ENCODE data around the gene GPR37.

GPR37 gene, protein sequence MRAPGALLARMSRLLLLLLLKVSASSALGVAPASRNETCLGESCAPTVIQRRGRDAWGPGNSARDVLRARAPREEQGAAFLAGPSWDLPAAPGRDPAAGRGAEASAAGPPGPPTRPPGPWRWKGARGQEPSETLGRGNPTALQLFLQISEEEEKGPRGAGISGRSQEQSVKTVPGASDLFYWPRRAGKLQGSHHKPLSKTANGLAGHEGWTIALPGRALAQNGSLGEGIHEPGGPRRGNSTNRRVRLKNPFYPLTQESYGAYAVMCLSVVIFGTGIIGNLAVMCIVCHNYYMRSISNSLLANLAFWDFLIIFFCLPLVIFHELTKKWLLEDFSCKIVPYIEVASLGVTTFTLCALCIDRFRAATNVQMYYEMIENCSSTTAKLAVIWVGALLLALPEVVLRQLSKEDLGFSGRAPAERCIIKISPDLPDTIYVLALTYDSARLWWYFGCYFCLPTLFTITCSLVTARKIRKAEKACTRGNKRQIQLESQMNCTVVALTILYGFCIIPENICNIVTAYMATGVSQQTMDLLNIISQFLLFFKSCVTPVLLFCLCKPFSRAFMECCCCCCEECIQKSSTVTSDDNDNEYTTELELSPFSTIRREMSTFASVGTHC

DNA sequence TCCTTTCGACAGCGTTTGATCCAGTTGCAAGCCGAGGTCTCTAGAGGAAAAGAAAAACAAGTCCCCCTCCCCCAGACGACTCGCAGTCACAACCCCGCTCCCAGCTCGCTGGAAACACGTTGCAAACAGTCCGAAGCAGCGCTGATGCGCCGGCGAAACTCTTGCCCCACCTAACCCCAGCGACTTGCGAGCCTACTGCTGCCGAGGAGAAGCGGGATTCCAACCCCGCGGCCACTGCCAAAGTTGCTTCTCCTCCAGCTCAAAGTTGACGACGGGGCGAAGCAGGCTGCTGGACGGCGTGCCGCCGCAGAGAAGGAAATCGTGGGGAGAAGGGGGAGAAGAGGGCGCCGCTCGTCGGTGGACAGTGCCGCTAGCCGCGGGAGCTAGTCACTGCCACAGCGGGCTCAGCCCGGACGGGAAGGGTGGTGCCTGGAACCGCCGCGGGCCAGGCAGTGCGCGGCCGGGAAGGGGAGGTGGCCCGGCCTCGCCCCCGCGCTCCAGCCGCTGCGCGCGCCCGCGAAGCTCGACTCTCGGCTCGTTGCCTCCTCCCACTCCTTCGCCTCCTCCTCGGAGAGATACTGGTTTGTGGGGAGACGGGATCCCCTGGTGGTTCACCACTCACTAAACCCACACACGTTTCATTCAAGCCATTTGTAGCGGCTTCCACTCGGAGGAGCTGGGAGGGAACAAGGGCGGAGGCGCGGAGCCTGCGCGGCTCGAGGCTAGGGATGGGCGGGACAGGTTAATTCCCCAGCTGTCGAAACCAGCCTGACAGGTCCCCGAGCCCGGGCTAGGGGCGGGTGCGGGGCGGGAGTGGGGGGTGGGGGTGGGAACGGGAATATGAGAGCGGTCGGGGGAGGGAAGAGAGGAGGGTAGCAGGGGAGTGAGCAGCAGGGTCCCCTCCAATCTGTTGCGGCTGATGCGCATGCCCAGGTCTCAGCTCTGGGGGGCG, at the start of gene GPR37:
GPR37 (minus strand) TSS at position 392 of the 952 bp plus-strand sequence. CDS start 816 bp downstream, outside the sequence.
- DNase-seq (ENCODE audit: low read depth) = peak; percentile 51

DNA sequence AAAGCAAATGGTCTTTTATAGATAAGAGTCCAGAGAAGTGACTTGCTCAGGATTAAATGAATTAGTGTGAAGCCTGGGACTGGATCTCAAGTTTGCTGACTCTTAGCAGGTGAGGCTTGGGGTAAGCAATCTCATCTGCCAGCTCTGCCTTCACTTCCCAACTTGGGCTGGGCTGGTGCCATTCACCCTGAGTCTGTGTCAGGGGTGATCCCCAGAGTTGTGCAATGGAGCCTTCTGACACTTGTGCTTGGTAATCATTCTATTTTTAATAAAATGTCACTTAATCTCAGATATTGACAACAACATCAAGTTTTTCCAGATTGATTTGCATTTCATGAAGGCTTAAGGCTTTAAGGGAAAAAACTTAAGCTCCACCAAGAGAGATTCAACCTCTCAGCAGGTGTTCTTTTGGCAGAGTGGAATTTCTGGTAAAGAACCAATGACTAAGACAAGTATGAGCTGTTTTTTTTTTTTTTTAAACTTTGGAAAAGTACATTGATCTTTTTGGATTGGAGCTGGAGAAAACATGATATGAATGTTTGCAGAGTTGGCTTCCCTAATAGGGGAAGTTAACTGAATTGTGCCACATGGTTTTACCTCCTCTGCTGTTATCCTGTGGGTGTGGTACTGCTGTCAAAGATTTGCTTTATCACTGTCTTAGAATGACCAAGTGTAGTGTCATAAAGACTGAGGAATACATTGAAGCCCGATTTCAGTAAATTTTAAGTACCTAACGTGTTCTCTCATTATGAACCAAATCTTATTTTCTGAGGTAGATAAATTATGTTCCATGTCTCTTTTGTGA, 48.6 kb upstream of the GPR37 start:
- DNase-seq (ENCODE audit: low read depth) = no peak

DNA sequence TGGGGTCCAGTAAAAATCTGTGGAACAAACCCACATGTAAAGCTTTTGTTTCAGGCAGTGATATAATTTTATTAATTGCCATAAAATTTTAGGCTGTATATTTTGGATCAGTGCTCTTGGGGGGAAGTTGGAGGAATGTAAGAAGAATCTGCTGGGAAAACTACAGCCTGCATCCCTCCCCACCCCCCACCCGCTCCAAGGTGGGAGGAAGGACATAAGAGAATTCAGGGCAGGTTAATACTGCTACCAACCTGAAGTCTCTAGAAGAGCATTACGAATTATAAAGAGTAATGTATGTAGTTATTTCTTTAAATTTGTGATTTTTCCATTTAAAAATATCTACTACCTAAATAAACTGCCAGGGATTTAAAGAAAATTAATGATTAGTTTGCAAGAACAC, 47.2 kb upstream of the GPR37 start:
- no peak for DNase-seq (ENCODE audit: low read depth)

DNA sequence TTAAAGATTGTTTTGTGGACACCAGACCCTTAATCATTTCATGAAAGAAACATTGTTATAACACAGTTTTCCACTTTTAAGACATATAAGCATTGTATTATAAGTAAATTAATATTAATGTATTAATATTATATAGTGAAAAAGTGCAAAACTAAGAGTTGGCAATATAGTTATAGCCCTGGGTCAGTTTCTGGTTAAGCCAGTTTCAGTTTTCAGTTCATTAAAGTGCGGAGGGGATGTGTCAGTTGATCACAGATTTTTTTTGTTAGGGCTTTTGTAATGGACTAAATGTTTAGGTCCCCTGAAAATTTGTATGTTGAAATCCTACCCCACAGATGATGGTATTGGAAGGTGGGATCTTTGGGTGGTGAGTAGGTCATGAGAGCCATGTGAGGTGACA, 45.7 kb upstream of the GPR37 start:
- DNase-seq (ENCODE audit: low read depth) = no peak

DNA sequence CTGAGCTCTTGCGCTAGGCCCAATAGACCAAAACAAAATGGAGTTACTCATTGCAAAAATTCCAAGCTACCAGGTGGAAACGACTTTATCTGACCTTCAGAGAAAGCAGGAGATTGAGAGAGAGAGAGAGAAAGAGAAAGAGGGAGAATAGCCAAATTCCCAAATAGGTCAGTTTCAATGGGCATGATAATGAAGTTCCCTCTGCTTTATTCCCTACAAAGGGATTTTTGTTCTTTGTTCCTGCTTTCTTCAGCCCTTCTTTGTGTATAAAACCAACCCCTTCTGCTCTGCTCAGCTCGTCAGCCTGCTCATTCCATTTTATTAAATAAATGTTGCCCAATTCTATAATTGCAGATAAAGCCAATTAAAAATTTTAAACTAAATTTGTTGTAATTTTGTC, 45.0 kb upstream of the GPR37 start:
- DNase-seq (ENCODE audit: low read depth) = no peak

DNA sequence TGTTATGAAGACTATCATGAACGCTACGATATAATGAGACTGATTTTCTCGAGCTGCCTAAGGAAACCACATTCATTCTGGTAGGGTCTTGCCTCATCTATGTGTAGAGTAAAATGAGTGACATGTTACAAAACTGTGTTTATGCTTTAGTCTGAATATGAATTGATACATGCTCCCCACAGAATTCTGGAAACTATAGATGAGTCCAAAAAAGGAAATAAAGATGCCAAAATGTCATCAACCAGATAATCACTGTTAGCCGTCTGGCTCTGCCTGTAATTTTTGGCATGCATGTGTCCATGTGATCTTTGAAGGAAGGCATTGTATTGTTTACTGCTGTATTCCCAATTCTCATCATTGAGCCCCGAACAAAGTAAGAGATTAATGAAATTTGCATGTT, 42.6 kb upstream of the GPR37 start:
- no peak for DNase-seq (ENCODE audit: low read depth)

DNA sequence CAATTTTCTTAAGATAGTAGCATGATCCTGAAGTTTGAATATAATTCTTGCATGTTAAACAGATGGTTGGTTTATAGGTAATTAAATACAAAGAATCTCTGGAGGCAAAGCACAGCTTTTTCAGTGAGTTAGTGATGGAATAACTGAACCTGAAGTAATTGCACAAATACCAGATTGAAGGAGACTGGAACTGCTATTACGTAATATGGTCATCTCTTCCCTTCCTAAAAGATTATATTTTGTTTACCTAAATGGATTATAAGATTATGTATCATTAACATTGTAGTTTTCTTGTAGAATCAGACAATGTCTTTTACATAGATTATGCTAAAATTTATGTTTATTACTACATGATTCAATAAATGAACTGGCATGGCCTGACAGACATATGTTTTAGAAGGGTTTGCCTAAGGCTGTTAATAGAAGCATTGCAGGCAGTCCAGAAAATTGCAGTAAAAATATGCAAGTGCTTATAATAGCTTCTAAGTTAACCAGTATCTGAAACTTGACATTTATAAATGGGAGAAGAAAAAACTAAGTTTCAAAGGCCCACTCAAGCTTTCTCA, 35.8 kb upstream of the GPR37 start:
- DNase-seq (ENCODE audit: low read depth) = no peak

DNA sequence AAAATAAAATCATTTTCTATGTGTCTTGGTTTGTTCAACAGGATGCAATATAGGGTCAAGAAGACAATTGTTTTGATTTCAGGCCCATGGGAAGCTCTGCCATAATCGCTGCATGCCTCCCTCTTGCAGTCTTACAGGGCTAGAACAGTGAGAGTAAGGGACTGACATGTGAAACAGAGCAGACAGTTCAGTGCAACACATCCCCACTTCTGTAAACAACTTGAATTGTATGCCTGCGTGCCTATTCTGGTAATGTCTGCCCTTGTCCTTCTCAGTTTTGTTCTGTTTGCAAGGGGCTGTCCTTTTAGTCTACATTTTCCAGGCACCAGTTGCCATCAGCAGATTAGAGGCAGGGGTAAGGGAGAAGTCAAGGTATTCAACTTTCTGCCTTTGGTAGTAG, 34.8 kb upstream of the GPR37 start:
- DNase-seq (ENCODE audit: low read depth) = no peak

DNA sequence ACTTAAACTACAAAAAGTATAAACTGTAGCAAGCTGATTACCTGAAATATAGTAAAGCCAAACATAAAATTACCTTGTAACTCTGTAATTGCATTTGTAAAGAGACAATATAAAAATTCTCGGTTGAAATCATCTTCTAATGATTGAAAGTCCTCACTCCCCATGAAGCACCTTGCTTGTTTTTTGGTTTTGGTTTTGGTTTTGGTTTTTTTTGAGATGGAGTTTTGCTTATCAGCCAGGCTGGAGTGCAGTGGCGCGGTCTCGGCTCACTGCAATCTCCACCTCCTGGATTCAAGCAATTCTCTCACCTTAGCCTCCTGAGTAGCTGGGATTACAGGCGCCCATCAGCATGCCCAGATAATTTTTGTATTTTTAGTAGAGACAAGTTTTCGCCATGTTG, 33.9 kb upstream of the GPR37 start:
- no peak for DNase-seq (ENCODE audit: low read depth)

DNA sequence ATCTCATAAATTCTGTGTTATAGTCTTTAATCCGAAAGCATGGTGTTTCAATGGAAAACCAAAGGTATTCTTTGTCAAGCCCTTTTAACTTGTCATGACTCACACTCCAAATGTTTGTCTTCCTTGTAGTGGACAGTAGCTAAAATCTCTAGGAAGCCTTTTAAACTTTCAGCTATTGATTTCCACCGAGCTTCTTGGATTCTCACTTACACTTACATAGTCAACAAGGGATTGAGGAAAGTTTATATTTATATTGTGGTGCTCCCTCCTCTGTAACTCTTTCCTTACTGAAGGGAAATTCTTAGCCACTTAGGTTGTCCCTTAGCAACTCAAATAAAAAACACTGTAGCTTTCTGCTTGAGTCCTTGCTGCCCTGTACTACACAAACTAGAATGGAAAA, 31.2 kb upstream of the GPR37 start:
- DNase-seq (ENCODE audit: low read depth) = no peak

DNA sequence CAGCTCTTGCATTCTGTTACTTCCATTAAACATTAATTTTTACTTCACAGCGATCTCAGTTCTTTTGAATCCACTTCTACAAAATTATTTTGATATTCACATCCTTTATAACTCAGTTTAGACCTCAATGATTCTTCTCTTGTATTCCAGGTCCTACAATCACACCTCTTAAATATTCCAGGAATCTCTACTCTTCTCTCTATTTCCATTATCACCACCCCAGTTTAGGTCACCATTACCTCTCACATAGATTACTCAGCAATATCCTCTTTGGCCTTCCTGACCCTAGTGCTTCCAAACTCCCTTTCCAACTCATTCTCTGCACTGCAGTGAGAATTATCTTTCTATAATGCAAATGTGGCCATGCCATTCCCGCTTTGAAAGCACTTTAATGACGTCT, 27.1 kb upstream of the GPR37 start:
- DNase-seq (ENCODE audit: low read depth) = no peak

DNA sequence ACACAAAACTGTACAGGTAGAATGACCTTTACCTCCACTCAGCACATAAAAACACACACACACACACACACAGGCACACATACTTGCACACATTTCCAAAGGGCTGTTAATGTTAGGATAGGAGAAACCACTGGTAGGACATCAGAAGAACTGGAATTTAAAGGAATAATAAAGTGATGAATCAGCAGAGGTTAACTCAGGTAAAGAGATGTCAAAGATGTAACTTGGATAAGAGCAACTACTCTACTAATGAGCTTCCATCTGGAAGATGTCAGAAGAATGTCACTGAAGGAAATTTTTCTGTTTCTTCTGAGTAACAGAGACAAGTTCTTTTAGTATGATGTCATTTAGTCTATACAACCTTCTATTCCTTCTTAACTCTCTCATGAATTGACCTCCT, 26.4 kb upstream of the GPR37 start:
- no peak for DNase-seq (ENCODE audit: low read depth)

DNA sequence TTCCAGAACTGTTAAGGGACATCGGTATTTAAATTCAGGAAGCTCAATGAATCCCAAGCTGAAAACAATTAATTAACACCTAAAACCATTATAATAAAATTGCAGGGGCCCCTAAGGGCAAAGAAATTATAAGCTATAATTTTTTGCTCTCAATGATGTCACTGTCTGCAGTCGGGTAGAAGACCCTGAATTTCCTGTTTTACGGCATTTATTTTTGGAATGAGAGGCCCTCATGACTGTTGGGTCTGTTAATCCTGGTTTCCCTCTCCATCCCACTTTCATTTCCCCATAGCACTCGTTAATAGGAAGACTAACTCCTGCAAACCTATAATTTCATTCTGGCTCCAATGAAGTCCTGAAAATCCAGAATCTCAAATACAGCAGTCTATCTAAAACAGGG, 25.8 kb upstream of the GPR37 start:
- DNase-seq (ENCODE audit: low read depth) = no peak

DNA sequence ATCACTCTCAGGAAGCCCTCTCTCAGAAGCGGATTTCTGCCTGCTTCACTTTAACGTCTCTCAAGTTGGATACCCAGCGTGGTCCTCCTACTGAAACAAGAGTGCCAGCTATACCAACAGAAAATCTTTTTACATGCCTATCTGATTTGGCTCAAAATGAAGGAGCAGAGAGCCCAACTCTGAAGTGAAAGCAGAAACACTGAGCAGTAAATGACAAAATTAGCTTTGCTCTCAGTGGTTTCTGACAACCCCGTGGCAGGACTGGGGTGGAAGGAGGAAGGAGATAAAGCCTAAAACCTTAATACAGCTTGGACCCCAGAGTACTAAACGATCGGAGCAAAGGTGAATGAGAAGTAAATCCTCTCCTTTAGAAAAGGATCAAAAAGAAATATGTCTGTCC, 25.1 kb upstream of the GPR37 start:
- no peak for DNase-seq (ENCODE audit: low read depth)

DNA sequence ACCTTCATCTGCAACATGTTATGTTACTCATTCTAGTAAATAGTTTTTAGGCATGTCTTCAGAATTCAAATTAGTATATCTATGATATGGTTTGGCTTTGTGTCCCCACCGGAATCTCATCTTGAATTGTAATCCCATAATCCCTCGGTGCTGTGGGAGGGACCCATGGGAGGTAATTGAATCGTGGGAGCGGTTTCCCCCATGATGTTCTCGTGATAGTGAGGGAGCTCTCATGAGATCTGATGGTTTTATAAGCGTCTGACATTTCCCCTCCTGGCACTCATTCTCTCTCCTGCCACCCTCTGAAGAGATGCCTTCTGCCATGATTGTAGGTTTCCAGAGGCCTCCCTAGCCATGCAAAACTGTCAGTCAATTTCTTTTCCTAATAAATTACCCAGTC, 20.4 kb upstream of the GPR37 start:
- no peak for DNase-seq (ENCODE audit: low read depth)

DNA sequence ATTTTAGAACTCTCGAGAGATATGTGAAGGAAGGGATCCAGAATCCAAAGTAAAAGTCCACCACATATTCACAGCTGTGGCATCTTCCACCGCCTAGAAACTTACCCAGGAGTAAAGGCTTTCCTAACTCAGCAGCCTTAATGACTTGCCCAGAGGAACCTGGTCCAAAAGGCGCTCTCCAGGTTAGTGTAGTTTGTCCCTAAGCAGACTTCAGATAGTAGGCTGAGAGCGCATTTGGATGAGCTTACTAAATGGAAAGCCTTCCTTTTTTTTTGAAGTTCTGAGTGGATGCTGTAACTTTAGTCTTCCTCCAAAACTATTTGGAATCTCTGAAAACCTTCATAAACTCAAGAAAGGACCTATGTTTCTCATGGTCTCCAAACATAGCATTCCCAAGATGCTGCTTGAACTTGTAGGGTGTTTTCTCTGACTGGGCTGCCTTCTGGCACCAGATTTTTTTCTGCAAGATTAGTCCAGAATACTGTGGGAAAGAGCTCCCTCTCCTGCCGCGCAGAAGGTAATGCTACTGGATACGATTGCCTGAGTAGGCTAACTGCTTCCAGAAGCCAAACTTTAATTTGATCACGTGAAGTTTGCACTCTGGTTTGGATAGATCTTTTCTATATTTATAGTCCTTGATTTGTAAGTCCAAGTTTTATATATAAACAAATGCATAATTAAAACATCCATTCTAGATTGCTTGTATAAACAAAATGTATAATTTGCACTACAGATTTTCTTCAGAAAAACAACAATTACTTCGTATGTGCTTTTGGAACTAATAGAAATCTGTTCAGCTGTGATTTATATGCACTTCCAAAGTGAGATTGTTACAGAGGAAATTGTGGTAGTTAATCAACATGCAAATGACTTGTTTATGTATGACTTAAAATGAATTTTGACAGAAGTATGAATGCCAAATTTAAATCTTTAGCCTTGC, 19.6 kb upstream of the GPR37 start:
- DNase-seq (ENCODE audit: low read depth) = peak; percentile 59

DNA sequence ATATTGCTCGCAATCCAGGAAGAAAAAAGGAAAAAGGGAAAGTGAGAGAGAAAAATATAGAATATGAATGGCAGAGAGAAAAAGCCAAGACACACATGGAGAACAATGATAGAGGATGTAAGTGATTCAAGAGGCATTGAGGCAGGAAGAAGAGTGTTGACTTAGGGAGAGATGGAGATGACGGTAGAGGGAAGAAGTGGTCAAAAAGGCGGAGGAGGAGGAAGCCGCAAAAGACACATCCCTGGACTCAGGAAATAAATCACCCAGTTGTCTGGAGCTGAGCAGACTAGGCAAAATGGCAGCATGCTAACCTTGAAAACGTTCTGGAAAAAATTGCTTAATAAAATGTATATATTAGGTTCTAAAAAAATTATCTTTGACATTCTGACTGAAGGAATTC, 17.7 kb upstream of the GPR37 start:
- no peak for DNase-seq (ENCODE audit: low read depth)

DNA sequence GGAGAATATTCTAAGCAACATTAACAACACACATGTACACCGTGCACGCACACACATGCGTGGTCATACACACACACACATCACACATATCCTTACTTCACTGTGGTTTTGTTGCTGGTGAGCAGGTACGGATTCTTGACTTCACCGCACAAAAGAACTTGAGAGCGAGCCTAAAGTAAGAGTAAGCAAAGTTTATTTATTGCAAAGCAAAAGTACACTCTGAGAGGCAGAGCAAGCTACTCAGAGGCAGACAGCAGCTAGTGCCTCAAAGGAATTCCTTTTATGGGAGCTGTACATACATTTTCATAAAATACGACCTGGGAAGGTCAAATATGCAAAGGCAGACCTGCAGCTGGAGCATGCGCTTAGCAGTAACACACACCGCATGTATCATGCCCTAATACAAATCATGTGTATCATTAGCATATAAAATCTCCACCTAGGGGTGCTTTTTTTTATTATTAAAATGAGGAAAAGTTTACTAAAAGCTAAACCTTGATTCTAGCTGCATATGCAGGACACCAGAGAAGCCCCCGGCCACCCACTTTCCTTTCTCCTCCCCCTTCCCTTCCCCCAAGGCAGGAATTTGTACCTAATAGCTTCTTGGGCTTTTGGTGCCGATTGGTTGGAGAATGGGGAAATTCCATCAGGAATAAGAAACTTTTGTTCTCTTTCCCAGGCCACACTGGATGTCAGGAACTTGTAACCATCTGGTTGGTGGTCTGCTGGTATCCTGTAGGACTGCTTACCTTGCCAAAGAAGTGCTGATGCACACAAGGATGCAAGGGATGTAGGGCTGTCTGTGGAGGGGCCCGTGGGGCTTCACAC, 16.5 kb upstream of the GPR37 start:
- no peak for DNase-seq (ENCODE audit: low read depth)

DNA sequence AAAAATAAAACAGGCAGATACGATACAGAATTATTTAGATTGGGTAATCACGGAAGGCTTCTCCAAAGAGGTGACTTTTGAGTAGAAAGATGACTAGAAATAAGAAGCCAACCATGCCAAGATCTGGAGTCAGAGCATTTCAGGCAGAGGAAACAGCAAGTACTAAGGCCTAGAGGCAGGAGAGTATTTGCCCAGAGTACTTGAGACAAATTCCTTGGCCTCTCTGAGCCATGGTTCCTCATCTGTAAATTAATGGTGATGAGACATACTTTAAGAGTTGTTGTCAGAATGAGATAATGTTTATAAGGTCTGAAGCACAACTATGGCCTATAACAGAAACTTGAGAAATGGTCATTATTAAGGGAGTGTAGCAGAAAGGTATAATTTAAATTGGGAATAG, 15.8 kb upstream of the GPR37 start:
- DNase-seq (ENCODE audit: low read depth) = no peak

DNA sequence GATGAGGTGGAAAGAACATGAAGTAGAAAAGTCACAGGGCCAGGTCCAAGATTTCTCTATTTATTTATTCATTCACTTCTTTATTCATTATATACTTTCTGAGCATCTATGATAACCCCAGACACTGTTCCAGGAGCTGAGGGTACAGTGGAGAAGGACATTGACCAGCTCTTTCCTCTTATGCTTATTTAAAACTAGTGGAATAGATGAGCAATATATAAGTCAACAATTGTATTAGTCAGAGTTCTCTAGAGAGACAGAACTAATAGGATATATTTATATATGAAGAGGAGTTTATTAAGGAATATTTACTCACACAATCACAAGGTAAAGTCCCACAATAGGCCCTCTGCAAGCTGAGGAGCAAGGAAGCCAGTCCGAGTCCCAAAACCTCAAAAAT, 15.0 kb upstream of the GPR37 start:
- no peak for DNase-seq (ENCODE audit: low read depth)

All from fibroblast of gingiva (primary cell).